Keratinocyte (primary cell): ENCODE results near the gene COL4A5.

Source experiments
- EZH2 ChIP-seq: IDR thresholded peaks from one replicate; pipeline ENCODE4 v1.6.1; 2012; ENCODE audit warnings: inconsistent platforms, mild to moderate bottlenecking, low read length, moderate library complexity
- TF ChIP-seq, protein P1 (sequence below), 3 experiments: IDR thresholded peaks in 1 of 3; conservative IDR thresholded peaks in 1 of 3; optimal IDR thresholded peaks in 1 of 3; 2 replicates in 2 of 3; 3 replicates in 1 of 3; pipeline versions ENCODE3 to v1.5.1; 2011; ENCODE audit warnings: low read length in 3 of 3, mild to moderate bottlenecking in 3 of 3, moderate library complexity in 2 of 3, control low read depth in 1 of 3, inconsistent platforms in 1 of 3; ENCODE audit not compliant: insufficient read depth in 2 of 3; ENCODE audit errors: extremely low read depth in 1 of 3

DNA sequence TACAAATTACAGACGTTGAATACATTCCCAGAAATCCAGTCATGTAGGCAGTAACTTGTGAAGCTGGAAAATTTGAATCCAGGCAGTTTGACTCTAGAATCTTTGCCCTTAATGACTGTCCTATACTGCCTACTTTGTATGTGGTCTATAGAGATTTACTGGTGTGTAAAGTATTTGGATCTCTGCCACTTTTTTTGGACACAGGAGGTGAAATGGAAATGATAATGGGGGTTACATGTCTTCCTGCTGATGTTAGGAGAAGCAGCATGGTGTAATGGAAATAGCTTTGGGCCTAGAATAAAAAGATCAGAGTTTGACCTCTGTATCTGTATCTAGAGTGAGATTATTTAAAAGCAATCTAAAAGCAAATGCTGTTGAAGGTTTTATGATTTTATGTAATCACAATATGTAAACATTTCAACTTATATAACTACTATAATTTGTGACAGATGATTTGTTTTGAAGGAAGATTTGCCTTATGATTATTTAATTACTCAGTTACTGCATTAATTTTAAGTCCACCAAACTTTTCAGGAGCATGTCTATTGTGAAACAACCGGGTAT is 3.3 kb downstream of the COL4A5 start:
- TF ChIP-seq, protein P1, sequence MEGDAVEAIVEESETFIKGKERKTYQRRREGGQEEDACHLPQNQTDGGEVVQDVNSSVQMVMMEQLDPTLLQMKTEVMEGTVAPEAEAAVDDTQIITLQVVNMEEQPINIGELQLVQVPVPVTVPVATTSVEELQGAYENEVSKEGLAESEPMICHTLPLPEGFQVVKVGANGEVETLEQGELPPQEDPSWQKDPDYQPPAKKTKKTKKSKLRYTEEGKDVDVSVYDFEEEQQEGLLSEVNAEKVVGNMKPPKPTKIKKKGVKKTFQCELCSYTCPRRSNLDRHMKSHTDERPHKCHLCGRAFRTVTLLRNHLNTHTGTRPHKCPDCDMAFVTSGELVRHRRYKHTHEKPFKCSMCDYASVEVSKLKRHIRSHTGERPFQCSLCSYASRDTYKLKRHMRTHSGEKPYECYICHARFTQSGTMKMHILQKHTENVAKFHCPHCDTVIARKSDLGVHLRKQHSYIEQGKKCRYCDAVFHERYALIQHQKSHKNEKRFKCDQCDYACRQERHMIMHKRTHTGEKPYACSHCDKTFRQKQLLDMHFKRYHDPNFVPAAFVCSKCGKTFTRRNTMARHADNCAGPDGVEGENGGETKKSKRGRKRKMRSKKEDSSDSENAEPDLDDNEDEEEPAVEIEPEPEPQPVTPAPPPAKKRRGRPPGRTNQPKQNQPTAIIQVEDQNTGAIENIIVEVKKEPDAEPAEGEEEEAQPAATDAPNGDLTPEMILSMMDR (optimal IDR thresholded peaks at IDR 0.05 in 1 of 3, IDR thresholded peaks at IDR 0.05 in 1 of 3, conservative IDR thresholded peaks at IDR 0.05 in 1 of 3; ENCODE audit: extremely low read depth in 1 of 3, insufficient read depth in 2 of 3, low read length in 3 of 3) = no peak
- no peak for TF ChIP-seq EZH2
